ENCODE measurements around the gene TYW1. TPM values are rescaled to one million over a fixed set of nuclear protein-coding genes. Genes with fewer than 3 reads are reported as not detected.
"Not testable (repeated sequence)": the region's sequence is repeated elsewhere in the genome, so short reads cannot be mapped to it uniquely, and the experiment has no call there.

TYW1 gene, protein sequence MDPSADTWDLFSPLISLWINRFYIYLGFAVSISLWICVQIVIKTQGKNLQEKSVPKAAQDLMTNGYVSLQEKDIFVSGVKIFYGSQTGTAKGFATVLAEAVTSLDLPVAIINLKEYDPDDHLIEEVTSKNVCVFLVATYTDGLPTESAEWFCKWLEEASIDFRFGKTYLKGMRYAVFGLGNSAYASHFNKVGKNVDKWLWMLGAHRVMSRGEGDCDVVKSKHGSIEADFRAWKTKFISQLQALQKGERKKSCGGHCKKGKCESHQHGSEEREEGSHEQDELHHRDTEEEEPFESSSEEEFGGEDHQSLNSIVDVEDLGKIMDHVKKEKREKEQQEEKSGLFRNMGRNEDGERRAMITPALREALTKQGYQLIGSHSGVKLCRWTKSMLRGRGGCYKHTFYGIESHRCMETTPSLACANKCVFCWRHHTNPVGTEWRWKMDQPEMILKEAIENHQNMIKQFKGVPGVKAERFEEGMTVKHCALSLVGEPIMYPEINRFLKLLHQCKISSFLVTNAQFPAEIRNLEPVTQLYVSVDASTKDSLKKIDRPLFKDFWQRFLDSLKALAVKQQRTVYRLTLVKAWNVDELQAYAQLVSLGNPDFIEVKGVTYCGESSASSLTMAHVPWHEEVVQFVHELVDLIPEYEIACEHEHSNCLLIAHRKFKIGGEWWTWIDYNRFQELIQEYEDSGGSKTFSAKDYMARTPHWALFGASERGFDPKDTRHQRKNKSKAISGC
- total RNA-seq (2014; rRNA removed; shearing (Covaris generic)) = 18.7 and 25.9 TPM in 2 replicates
- polyA plus RNA-seq (2014; cell fraction: nucleus; rRNA removed) = 28.3 and 39.7 TPM in 2 replicates

DNA sequence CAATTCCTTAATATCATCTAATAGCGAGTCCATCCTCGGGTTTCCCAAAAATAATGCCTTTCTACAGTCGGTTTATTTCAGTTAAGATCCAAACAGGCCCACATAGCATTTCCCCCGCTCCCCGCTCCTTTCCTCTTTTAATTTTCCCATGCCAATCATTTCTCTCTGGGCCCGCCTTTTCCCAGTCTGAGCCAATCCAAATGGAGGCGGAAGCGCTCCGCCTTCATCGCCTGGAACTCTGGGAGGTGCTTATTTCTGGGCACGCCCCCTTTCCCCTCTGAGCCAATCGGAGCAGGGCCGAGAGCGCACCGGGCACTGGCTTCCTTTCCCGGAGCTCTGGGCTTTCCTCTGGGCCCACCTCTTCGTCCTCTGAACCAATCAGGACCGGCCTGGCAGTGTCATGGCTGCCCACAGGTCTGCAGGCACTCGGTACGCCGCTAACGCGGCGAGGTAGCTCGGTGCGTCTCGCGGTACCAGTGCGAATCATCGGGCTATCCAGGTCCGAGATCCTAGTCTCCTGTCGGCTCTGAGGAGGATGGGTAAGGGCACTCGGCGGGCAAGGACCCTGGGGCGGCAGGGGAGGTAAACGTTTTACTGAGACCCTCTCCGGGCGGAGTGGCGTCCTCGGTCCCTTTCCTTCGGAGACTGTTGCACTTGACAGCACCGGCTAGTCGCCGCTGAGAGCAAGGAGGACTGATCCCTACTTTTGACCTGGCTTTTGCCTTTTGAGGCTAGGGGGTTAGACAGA lies at the start of gene TYW1:
Gene TYW1 (plus strand): TSS at position 390 of the 748 bp plus-strand sequence. CDS start 146 bp downstream, at position 536.
- peak; percentile 98 for DNase-seq (ENCODE audit: extremely low read depth, low read depth)

DNA sequence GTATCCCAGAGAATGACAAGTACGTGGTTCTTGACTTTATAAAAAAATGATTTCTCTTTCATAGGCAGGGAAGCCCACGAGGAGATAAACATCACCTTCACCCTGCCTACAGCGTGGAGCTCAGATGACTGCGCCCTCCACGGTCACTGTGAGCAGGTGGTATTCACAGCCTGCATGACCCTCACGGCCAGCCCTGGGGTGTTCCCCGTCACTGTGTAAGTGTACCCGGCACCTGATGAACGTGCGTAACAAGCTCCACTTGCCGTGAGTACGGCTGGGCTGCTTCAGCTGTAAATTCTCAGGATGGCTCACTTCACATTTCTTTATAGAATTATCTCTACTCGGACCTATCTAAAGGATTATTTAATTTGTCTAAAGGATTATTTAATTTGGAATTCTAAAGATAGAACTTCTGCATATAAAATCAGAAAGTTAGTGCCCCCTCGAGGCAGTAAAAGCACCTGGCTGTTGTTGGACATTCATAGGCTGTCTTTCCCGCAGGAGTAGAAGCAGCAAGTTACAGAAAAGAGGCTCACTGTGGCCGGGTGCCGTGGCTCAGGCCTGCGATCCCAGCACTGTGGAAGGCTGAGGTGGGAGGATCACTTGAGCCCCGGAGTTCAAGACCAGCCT lies 48.0 kb upstream of the TYW1 start:
- no peak for DNase-seq (ENCODE audit: extremely low read depth, low read depth)

DNA sequence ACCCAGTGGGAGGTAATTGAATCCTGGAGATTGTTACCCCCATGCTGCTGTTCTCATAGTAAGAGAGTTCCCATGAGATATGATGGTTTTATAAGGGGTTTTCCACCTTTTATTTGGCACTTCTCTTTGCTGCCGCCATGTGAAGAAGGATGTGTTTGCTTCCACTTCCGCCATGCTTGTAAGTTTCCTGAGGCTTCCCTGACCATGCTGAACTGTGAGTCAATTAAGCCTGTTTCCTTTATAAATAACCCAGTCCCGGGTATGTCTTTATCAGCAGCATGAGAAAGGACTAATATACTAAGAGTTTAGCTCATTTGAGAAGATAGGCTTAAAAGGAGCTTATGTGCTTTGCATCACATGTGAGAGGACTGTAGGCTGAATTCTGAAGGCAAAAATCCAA lies 46.3 kb upstream of the TYW1 start:
- DNase-seq (ENCODE audit: extremely low read depth, low read depth) = no peak

DNA sequence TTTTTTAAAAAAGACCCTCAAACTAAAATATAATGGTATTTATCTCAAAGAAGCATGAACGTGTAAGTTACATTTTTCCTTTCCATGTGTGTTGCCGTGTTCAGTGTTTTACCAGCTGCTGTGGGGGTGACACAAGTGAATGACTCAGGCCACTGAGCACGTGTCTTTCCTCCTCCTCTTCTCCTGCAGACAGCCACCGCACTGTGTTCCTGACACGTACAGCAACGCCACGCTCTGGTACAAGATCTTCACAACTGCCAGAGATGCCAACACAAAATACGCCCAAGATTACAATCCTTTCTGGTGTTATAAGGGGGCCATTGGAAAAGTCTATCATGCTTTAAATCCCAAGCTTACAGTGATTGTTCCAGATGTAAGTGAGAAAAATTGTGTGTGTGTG lies 45.9 kb upstream of the TYW1 start:
- no peak for DNase-seq (ENCODE audit: extremely low read depth, low read depth)

DNA sequence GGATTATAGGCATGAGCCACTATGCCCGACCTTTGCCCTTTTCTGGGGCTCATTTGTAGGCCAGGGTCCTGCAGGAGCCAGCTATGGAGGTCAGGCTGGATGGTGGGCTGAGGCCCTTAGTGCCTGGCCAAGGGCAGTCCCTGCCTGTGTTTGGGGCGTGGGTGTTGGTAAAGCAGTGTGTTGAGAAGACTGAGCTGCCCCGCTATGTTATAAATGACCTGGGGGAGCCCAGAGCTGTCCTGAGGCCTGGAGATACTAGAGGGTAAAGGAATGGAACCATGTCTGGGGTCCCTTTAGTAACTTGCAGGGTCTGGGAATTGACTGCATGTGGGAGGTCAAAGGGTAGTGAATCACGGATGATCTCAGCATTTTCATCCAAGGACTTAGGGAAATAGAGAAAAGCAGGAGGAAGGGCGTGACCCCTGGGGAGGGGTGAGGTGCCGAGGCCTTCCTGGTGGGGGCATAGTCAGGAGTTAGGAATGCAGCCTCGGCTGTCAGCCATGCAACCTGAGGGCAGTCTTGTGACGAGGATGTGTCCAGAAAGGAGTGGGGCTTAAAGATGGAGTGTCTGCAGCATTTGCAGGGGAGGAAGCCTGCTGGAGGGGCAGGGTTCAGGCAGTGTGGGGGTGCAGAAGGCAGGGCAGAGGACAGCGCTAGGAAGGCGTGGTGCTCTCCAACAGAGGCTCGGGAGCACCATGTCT lies 44.1 kb upstream of the TYW1 start:
- DNase-seq (ENCODE audit: extremely low read depth, low read depth) = no peak

DNA sequence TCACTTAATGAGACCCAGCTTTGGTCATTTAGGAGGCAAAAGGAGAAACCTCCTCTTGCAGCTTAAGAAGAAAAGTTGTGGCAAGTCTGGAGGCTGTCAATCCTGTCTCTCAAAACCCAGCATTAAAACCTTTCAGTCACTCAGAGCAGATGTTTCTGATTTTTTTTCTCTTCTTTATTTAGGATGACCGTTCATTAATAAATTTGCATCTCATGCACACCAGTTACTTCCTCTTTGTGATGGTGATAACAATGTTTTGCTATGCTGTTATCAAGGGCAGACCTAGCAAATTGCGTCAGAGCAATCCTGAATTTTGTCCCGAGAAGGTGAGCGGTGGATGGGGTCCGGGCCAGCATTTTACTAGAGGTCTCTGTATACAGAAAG lies 43.6 kb upstream of the TYW1 start:
- no peak for DNase-seq (ENCODE audit: extremely low read depth, low read depth)

DNA sequence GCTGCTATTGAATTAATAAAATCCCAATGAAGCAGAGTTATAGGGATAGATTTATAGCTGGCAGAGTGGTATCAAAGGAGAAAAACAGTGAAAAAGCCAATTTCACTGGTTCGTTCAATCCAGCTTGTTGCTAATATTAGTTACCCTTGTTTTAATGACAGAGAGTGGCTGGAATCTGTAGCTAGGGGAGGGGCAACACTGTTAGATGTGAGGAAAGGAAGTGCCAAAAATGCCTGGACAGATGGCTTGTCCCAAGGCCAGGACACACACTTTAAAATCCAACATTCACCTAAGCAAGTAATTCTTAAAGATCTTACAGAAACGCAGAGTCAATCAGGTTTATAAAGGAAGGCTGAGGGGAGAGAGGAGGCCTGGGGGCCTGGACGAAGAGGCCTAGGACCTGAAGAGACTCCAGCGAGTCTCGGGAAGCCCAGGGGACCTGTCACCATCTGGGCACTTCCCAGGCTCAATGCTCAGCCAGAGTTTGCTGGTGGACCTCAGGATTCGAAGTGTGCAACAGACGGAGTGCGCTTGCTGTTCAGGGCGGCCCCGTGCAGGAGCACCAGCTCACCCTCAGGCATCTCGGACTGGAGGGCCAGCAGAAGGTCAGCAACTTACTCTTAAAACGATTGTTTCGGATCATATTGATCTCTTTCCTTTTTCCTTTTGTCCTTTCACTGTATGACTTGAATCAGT lies 38.9 kb upstream of the TYW1 start:
- DNase-seq (ENCODE audit: extremely low read depth, low read depth) = no peak

DNA sequence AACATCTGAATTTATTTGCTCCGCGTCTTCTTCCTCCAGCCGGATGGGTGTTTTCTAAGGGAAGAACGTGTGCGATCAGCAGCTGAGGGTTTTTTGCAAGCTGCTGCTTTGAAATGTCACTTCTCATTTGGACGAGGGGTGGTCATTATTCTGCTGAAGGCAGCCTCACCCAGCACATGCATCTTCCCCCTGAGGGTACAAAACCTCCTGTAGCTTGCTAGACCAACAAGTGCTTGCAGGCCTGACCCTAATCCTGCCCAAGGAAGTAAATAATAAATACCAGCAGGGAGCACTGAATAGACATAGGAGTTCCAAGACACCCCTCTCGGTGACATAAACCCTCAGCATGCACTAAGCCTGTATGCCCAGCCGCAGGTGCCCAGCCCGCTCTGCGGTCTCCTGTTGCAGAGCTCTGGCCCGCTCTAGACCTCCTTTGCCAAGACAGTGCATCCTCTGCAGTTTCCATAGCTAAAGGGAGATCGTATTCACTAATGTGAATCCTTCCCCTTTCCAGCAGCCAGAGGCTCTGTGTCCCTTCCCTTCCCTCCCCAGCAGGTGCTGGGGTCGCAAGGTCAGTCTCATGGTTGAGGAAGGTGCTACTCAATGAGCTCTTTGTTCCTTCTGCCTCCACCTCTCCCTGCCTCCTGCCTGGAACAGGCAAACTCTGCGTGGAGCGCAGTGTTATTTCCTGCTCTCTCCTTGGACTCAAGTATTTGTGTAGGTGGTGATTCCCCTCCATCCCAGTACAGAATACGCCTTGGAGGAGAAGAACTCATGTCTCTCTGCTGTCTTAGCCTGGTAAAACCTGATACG lies 37.9 kb upstream of the TYW1 start:
- no peak for DNase-seq (ENCODE audit: extremely low read depth, low read depth)

DNA sequence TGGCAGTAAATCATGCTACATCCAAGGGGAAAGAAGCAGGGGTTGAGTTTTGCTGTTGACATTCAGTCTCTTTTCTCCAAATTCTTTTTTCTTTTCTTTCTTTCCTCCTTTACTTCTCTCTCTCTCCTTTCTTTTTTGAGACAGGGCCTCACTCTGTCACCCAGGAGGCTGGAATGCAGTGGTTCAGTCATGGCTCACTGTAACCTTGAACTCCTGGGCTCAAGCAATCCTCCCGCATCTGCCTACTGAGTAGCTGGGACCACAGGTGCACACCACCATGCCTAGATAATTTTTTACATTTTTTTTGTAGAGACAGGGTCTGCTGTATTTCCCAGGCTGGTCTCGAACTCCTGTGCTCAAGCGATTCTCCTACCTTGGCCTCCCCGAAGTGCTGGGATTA lies 36.4 kb upstream of the TYW1 start:
- DNase-seq (ENCODE audit: extremely low read depth, low read depth) = no peak

DNA sequence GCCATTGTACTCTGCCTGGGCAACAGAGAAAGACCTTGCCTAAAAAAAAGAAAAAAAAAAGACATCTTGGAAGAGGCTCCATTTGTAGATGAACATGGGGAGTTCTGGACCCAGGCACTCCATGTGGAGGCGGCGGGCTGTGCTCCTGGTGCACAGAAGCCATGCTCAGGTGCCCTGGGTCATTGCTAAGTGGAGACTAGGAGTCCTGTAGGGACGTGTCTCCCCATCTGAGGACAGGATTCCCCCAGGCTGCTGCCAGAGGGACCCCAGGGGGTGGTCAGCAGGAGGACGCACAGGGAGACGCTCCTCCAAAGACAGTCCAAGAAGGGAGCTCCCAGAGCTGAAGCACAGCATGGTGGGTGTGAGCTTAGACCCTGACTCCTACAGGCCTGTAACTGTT lies 35.5 kb upstream of the TYW1 start:
- DNase-seq (ENCODE audit: extremely low read depth, low read depth) = no peak

DNA sequence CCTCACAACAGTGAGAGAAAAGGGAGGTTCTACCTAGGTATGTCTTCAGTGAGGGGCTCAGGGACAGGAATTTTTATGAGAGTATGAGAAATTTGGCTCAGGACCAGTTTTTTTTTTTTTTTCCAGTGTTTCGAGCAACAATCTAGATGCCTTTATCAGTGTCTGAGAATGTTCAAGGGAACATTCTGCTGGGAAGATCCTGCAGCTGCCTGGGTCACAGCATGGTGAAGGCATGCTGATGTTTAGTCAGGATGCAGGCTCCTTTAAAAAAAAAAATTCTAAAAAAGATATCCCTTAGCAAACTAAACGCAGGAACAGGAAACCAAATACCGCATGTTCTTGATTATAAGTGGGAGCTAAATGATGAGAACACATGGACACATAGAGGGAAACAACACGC lies 32.2 kb upstream of the TYW1 start:
- no peak for DNase-seq (ENCODE audit: extremely low read depth, low read depth)

DNA sequence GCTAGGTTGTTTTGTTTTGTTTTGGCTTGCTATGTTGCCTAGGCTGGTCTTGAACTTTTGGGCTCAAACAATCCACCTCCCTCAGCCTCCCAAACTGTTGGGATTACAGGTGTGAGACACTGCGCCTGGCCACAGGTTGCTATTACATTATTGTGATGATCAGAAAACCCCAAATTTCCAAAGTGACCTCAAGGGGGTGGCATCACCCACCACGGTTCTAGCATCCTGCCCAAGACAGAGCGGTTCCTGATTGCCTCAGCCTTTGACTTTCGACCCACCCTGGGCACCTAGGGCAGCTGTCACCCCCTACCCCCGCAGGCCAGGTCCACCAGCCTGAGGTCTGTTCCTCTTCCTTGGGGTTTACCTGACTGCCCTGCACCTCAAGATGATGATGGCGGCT lies 29.6 kb upstream of the TYW1 start:
- no peak for DNase-seq (ENCODE audit: extremely low read depth, low read depth)

DNA sequence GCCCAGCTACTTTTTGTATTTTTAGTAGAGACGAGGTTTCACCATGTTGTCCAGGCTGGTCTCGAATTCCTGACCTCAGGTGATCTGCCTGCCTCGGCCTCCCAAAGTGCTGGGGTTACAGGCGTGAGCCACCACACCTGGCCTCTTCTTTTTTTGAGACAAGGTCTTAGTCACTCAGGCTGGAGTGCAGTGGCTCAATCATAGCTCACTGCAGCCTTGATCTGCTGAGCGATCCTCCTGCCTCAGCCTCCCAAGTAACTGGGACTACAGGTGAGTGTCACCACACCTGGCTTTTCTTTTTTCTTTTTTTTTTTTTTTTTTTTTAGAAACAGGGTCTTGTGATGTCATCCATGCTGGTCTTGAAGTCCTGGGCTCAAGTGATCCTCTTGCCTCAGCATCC lies 27.6 kb upstream of the TYW1 start:
- not testable (repeated sequence) for DNase-seq (ENCODE audit: extremely low read depth, low read depth)

DNA sequence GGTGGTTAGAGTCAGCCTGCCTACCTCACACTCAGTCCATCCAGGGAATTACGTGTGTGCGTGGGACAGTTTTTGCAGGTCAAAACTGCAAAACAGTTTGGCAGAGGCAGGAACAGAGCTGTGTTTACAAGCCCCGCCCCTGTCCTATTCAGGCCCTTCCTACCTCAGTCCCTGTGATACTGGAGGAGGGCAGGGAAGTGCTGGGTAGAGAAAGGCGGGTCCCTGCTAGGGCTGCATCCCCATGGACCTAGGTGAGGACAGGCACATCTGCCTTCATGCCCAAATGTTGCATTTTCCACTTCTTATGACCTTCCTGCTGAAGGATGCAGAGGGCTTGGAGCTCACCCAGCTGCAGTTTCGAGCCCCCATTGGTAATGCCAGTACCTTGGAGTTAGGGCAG lies 26.3 kb upstream of the TYW1 start:
- DNase-seq (ENCODE audit: extremely low read depth, low read depth) = no peak

DNA sequence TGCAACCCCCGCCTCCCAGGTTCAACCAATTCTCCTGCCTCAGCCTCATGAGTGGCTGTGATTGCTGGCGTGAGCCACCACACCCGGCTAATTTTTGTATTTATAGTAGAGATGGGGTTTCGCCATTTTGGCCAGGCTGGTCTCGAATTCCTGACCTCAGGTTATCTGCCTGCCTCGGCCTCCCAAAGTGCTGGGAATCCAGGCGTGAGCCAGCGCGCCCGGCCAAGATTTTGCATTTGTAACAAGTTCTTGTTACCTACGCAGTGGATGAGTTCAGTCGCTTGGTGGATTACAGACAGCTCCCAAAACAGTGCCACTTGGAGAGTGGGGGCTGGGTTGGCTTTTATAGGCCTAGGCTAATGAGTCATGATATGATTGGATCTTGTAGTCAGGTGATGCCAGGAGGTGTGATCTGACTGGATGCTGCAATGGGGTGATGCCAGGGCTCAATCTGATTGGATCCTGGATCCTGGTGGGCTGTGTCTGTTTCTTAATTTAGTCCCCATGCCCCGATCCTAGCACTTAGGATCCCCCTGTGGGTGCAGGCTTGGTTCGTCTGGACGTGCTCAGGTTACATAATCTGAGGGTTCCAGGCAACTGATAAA lies 21.5 kb upstream of the TYW1 start:
- no peak for DNase-seq (ENCODE audit: extremely low read depth, low read depth)

DNA sequence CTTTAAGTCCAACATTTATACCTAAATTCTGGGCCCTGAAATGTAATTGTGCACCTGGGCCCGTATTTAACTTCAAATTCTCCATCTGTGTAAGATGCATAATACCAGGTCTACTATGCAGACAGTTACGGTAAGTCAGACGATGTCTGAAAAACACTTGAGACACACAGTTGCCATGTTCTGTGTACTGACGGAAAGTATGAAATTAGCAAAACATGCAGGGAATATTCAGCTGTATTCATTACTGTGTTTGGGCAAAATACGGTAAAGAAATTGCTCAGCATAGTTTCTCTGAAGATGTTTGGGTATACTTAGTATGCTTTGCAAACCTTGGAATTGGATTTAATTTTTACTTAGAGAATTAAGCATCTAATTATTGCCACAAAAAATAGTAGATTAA lies 18.3 kb upstream of the TYW1 start:
- not testable (repeated sequence) for DNase-seq (ENCODE audit: extremely low read depth, low read depth)

DNA sequence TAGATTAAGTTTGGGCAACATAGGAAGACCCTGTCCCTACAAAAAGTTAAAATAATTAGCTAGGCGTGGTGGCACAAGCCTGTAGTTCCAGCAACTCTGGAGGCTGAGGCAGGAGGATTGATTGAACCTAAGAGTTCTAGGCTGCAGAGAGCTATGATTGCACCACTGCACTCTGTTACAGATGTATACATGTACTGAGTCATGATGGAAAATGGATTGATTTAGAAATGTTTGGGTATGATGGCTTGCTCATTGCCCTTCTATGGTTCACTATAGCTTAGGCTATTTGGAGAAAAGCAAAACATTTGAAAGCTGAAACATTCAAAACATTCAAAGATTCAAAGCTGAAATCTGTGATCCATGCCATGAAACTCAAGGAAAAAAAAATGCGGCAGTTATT lies 17.6 kb upstream of the TYW1 start:
- DNase-seq (ENCODE audit: extremely low read depth, low read depth) = not testable (repeated sequence)

DNA sequence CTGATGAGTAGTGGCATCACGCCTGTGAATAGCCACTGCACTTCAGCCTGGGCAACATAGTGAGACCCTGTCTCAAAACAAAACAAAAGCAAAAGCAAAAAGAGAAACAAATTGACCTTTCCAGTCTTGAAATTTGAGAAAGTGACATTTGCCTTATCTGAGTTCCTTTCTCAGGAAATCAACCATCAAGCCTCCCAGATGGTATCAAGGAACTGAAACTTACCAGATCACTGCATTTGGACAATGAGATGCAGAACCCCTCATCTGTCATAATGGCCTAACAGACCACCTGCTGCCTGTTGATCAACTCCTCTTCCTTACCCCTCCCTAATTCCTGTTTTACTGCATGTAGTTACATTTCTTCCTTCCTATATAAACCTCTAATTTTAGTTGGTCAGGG lies 16.3 kb upstream of the TYW1 start:
- DNase-seq (ENCODE audit: extremely low read depth, low read depth) = not testable (repeated sequence)

All from NCI-H460 (cell line).